ENCODE data around the gene OR6V1.
"Not testable (repeated sequence)": the region's sequence is repeated elsewhere in the genome, so short reads cannot be mapped to it uniquely, and the experiment has no call there.

OR6V1 gene

GRCh38 chr7:143043391-143043790 is 8.8 kb upstream of the OR6V1 start:
- no peak for DNase-seq

GRCh38 chr7:143046426-143046851 is 5.7 kb upstream of the OR6V1 start:
- no peak for DNase-seq

- DNase-seq, result no peak
Measured at GRCh38 chr7:143047326-143047725, 4.8 kb upstream of the OR6V1 start.

- DNase-seq, result no peak
Measured at GRCh38 chr7:143048827-143049226, 3.3 kb upstream of the OR6V1 start.

GRCh38 chr7:143049362-143049761 is 2.8 kb upstream of the OR6V1 start:
- DNase-seq, result no peak

GRCh38 chr7:143050931-143051330 is 1.2 kb upstream of the OR6V1 start:
- no peak for DNase-seq

- no peak for DNase-seq
Measured at GRCh38 chr7:143054621-143055020, 2.5 kb downstream of the OR6V1 start.

- DNase-seq, result no peak
Measured at GRCh38 chr7:143055754-143056153, 3.6 kb downstream of the OR6V1 start.

GRCh38 chr7:143063741-143064140 is 11.6 kb downstream of the OR6V1 start:
- DNase-seq, result no peak

GRCh38 chr7:143068446-143068845 is 16.3 kb downstream of the OR6V1 start:
- no peak for DNase-seq

- DNase-seq, result no peak
Measured at GRCh38 chr7:143069912-143070500, 17.9 kb downstream of the OR6V1 start.

GRCh38 chr7:143073556-143073955 is 21.4 kb downstream of the OR6V1 start:
- no peak for DNase-seq

GRCh38 chr7:143074141-143074540 is 22.0 kb downstream of the OR6V1 start:
- no peak for DNase-seq

- no peak for DNase-seq
Measured at GRCh38 chr7:143085109-143085508, 33.0 kb downstream of the OR6V1 start.

- DNase-seq, result not testable (repeated sequence)
Measured at GRCh38 chr7:143085610-143086009, 33.5 kb downstream of the OR6V1 start.

GRCh38 chr7:143088549-143089231 is 36.5 kb downstream of the OR6V1 start:
- not testable (repeated sequence) for DNase-seq

GRCh38 chr7:143096146-143096545 is 44.0 kb downstream of the OR6V1 start:
- no peak for DNase-seq

- not testable (repeated sequence) for DNase-seq
Measured at GRCh38 chr7:143099579-143099978, 47.4 kb downstream of the OR6V1 start.
